ENCODE data around the gene UNC45A. TPM values are rescaled to one million over a fixed set of nuclear protein-coding genes. Genes with fewer than 3 reads are reported as not detected.

The UNC45A gene
- total and polyA plus RNA-seq, 2 of the 13 experiments (the other 11 are each of a cell fraction or from before 2014, with no cell fraction given) = 33.8 to 39.7 TPM

DNA sequence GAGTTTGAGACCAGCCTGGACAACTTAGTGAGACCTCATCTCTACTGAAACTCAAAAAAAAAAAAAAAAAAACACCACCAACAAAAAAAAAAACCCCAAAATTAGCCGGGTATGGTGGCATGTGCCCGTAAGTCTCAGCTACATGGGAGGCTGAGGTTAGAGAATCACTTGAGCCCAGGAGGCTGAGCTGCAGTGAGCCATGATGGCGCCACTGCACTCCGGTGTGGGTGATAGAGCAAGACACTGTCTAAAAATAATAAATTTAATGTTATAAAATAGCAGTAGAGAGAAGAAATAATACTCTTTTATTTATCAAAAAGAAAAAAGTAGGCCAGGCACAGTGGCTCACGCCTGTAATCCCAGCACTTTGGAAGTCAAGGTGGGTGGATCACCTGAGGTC, 37.0 kb downstream of the UNC45A start (continued):
- TF ChIP-seq, protein P1, sequence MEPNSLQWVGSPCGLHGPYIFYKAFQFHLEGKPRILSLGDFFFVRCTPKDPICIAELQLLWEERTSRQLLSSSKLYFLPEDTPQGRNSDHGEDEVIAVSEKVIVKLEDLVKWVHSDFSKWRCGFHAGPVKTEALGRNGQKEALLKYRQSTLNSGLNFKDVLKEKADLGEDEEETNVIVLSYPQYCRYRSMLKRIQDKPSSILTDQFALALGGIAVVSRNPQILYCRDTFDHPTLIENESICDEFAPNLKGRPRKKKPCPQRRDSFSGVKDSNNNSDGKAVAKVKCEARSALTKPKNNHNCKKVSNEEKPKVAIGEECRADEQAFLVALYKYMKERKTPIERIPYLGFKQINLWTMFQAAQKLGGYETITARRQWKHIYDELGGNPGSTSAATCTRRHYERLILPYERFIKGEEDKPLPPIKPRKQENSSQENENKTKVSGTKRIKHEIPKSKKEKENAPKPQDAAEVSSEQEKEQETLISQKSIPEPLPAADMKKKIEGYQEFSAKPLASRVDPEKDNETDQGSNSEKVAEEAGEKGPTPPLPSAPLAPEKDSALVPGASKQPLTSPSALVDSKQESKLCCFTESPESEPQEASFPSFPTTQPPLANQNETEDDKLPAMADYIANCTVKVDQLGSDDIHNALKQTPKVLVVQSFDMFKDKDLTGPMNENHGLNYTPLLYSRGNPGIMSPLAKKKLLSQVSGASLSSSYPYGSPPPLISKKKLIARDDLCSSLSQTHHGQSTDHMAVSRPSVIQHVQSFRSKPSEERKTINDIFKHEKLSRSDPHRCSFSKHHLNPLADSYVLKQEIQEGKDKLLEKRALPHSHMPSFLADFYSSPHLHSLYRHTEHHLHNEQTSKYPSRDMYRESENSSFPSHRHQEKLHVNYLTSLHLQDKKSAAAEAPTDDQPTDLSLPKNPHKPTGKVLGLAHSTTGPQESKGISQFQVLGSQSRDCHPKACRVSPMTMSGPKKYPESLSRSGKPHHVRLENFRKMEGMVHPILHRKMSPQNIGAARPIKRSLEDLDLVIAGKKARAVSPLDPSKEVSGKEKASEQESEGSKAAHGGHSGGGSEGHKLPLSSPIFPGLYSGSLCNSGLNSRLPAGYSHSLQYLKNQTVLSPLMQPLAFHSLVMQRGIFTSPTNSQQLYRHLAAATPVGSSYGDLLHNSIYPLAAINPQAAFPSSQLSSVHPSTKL (CRISPR knock-in tag; IDR thresholded peaks at IDR 0.05) = no peak
- TF ChIP-seq ZKSCAN1 (IDR thresholded peaks at IDR 0.05; ENCODE audit: low read length) = no peak

- Histone ChIP-seq H3K79me2 (ENCODE audit: insufficient read depth, low read length) (no peaks in the 10 kb centered on the region), H3K27ac (ENCODE audit: extremely low read length, insufficient read depth, low read length) (no peak overlapping the region), H3K9ac (ENCODE audit: insufficient read depth, low read depth, low read length) (no peak overlapping the region), H3K36me3 (replicated peaks in 1 of 2; ENCODE audit: control insufficient read depth in 1 of 2, insufficient read depth in 2 of 2, low read length in 2 of 2) (peaks cover 23 to 70% of the 10 kb centered on the region in 2 experiments), H4K20me1 (ENCODE audit: insufficient read depth, low read length) (no peaks in the 10 kb centered on the region), H3K9me3 (ENCODE audit: low read length) (no peaks in the 10 kb centered on the region), H3K4me1 (ENCODE audit: insufficient read depth, low read length) (no peaks in the 10 kb centered on the region), H3K27me3 (ENCODE audit: control insufficient read depth in 1 of 2, insufficient read depth in 2 of 2, low read length in 2 of 2) (no peaks in the 10 kb centered on the region), H3K4me3 (replicated peaks in 1 of 3; ENCODE audit: insufficient read depth in 1 of 3, low read depth in 2 of 3, low read length in 3 of 3) (no peak overlapping the region), H2AFZ (ENCODE audit: low read length) (no peak overlapping the region), H3K4me2 (ENCODE audit: low read depth, low read length) (no peak overlapping the region)
- DNase-seq (ENCODE audit: low spot score) (no peak), ATAC-seq (no peak), FAIRE-seq (no peak)
- ChIA-PET CTCF (ENCODE audit: low intra/inter-chr PET ratio, low total read pairs) (no interaction called here), POLR2A (no interaction called here)
- WGBS (ENCODE audit: low lambda C conversion rate) = 96% methylated on average over 21 of the region's 21 CpGs
- intact Hi-C loops (cut with micrococcal nuclease; ENCODE audit: unreplicated experiment) (no loop called here), in situ Hi-C loops (cut with HindIII; ENCODE audit: extremely low pct_ligation_motif_present, low pct_unique_long_range_greater_than_20kb) (no loop called here)
- BruUV-seq (replicated peaks) = no TSS peak
- TF ChIP-seq ZNF550 (CRISPR knock-in tag; IDR thresholded peaks at IDR 0.05; ENCODE audit: borderline replicate concordance) = no peak
- TF ChIP-seq ZKSCAN8 (CRISPR knock-in tag; IDR thresholded peaks at IDR 0.05; ENCODE audit: borderline replicate concordance) = no peak
- TF ChIP-seq ZNF746 (CRISPR knock-in tag; IDR thresholded peaks at IDR 0.05) = no peak
- TF ChIP-seq ZSCAN9 (CRISPR knock-in tag; IDR thresholded peaks at IDR 0.05; ENCODE audit: borderline replicate concordance) = no peak
- no peak for TF ChIP-seq ZNF10 (CRISPR knock-in tag; IDR thresholded peaks at IDR 0.05; ENCODE audit: borderline replicate concordance, low read depth)
- TF ChIP-seq SMAD9 (CRISPR knock-in tag; IDR thresholded peaks at IDR 0.05) = no peak
- TF ChIP-seq, protein P2, sequence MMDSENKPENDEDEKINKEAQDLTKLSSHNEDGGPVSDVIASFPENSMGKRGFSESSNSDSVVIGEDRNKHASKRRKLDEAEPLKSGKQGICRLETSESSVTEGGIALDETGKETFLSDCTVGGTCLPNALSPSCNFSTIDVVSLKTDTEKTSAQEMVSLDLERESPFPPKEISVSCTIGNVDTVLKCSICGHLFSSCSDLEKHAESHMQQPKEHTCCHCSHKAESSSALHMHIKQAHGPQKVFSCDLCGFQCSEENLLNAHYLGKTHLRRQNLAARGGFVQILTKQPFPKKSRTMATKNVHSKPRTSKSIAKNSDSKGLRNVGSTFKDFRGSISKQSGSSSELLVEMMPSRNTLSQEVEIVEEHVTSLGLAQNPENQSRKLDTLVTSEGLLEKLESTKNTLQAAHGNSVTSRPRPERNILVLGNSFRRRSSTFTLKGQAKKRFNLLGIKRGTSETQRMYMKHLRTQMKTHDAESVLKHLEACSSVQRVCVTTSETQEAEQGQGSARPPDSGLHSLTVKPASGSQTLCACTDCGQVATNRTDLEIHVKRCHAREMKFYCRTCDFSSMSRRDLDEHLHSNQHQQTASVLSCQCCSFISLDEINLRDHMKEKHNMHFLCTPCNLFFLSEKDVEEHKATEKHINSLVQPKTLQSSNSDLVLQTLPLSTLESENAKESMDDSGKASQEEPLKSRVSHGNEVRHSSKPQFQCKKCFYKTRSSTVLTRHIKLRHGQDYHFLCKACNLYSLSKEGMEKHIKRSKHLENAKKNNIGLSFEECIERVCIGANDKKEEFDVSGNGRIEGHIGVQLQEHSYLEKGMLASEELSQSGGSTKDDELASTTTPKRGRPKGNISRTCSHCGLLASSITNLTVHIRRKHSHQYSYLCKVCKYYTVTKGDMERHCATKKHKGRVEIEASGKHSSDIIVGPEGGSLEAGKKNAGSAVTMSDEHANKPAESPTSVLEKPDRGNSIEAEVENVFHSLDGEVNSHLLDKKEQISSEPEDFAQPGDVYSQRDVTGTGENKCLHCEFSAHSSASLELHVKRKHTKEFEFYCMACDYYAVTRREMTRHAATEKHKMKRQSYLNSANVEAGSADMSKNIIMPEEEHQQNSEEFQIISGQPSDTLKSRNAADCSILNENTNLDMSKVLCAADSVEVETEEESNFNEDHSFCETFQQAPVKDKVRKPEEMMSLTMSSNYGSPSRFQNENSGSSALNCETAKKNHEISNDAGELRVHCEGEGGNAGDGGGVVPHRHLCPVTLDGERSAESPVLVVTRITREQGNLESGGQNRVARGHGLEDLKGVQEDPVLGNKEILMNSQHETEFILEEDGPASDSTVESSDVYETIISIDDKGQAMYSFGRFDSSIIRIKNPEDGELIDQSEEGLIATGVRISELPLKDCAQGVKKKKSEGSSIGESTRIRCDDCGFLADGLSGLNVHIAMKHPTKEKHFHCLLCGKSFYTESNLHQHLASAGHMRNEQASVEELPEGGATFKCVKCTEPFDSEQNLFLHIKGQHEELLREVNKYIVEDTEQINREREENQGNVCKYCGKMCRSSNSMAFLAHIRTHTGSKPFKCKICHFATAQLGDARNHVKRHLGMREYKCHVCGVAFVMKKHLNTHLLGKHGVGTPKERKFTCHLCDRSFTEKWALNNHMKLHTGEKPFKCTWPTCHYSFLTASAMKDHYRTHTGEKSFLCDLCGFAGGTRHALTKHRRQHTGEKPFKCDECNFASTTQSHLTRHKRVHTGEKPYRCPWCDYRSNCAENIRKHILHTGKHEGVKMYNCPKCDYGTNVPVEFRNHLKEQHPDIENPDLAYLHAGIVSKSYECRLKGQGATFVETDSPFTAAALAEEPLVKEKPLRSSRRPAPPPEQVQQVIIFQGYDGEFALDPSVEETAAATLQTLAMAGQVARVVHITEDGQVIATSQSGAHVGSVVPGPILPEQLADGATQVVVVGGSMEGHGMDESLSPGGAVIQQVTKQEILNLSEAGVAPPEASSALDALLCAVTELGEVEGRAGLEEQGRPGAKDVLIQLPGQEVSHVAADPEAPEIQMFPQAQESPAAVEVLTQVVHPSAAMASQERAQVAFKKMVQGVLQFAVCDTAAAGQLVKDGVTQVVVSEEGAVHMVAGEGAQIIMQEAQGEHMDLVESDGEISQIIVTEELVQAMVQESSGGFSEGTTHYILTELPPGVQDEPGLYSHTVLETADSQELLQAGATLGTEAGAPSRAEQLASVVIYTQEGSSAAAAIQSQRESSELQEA (CRISPR knock-in tag; IDR thresholded peaks at IDR 0.05; ENCODE audit: not compliant biosample characterization) = no peak
- TF ChIP-seq HNRNPK (IDR thresholded peaks at IDR 0.05; ENCODE audit: low read depth, low read length, poor library complexity, severe bottlenecking) = no peak
- no peak for TF ChIP-seq ZNF773 (CRISPR knock-in tag; IDR thresholded peaks at IDR 0.05; ENCODE audit: borderline replicate concordance)
- TF ChIP-seq THAP11 (CRISPR knock-in tag; IDR thresholded peaks at IDR 0.05) = no peak
- no peak for TF ChIP-seq RFX1 (IDR thresholded peaks at IDR 0.05)
Observed at GRCh38 chr15:90974216-90974615, 39.1 kb downstream of the UNC45A start.

Data from HepG2 (cell line).